NCI-H2107 treated with DMSO at 0.1 percent for 48 hours (cell line): ENCODE data around the gene TM7SF3.
A peak's percentile ranks its signal among the peaks of the same experiment; 100 is the strongest.
"Not testable (repeated sequence)": the region's sequence is repeated elsewhere in the genome, so short reads cannot be mapped to it uniquely, and the experiment has no call there.

Source experiments
- DNase-seq: peaks from one replicate; lab custom pipeline; 2025; ENCODE audit not compliant: unreplicated experiment; lab: John Stamatoyannopoulos, UW

The TM7SF3 gene

GRCh38 chr12:27014085-27014858 lies at the start of gene TM7SF3:
Gene TM7SF3 (minus strand): TSS chr12:27014384. CDS start chr12:27014168, 216 bp downstream.
- DNase-seq: peak; percentile 86

GRCh38 chr12:27063250-27063851 lies 49.2 kb upstream of the TM7SF3 start:
- no peak for DNase-seq

GRCh38 chr12:27061317-27061716 lies 47.1 kb upstream of the TM7SF3 start:
- no peak for DNase-seq

GRCh38 chr12:27060740-27061139 lies 46.6 kb upstream of the TM7SF3 start:
- no peak for DNase-seq

- no peak for DNase-seq
Measured at GRCh38 chr12:27057543-27057942, 43.4 kb upstream of the TM7SF3 start.

GRCh38 chr12:27055966-27056365 lies 41.8 kb upstream of the TM7SF3 start:
- no peak for DNase-seq

- DNase-seq: no peak
Measured at GRCh38 chr12:27052742-27053141, 38.6 kb upstream of the TM7SF3 start.

GRCh38 chr12:27052176-27052575 lies 38.0 kb upstream of the TM7SF3 start:
- no peak for DNase-seq

- no peak for DNase-seq
Measured at GRCh38 chr12:27048822-27049752, 34.9 kb upstream of the TM7SF3 start.

GRCh38 chr12:27042018-27042417 lies 27.8 kb upstream of the TM7SF3 start:
- DNase-seq: not testable (repeated sequence)

GRCh38 chr12:27040637-27041036 lies 26.5 kb upstream of the TM7SF3 start:
- DNase-seq: not testable (repeated sequence)

- no peak for DNase-seq
Measured at GRCh38 chr12:27034607-27035293, 20.6 kb upstream of the TM7SF3 start.

GRCh38 chr12:27032679-27033078 lies 18.5 kb upstream of the TM7SF3 start:
- DNase-seq: no peak

GRCh38 chr12:27031531-27031930 lies 17.3 kb upstream of the TM7SF3 start:
- DNase-seq: no peak

- DNase-seq: no peak
Measured at GRCh38 chr12:27026257-27026656, 12.1 kb upstream of the TM7SF3 start.

- no peak for DNase-seq
Measured at GRCh38 chr12:27025116-27025515, 10.9 kb upstream of the TM7SF3 start.

- DNase-seq: no peak
Measured at GRCh38 chr12:27024291-27024690, 10.1 kb upstream of the TM7SF3 start.

- no peak for DNase-seq
Measured at GRCh38 chr12:27020761-27021160, 6.6 kb upstream of the TM7SF3 start.

GRCh38 chr12:27018037-27018436 lies 3.9 kb upstream of the TM7SF3 start:
- DNase-seq: no peak

- not testable (repeated sequence) for DNase-seq
Measured at GRCh38 chr12:27017163-27017823, 3.1 kb upstream of the TM7SF3 start.
